Measurements from ENCODE around the gene RHOF. TPM values are rescaled to one million over a fixed set of nuclear protein-coding genes. Genes with fewer than 3 reads are reported as not detected.

RHOF gene
- total RNA-seq, 4 donors from 2014 or later, result 22.8 to 105 (median 69.9) TPM

GRCh38 chr12:121812921-121813896 is 19.7 kb upstream of the RHOF start:
- WGBS, 2 donors, result 55 to 62% methylated on average over 25 of the region's 25 CpGs
- no peaks in the 10 kb centered on the region for H3K9me3 ChIP-seq
- H3K27me3 ChIP-seq, result no peaks in the 10 kb centered on the region
- H3K4me3 ChIP-seq (replicated peaks in 1 of 3), result peak overlapping the region in 1 of 3 donors; percentile 36
- H3K4me1 ChIP-seq, result peaks cover 15 to 33% of the 10 kb centered on the region in 2 donors
- H3K36me3 ChIP-seq, result peaks cover 47 to 58% of the 10 kb centered on the region in 2 donors
- no peak overlapping the region for H3K27ac ChIP-seq
- TF ChIP-seq POLR2A (IDR thresholded peaks at IDR 0.05), result no peak
- no peak for TF ChIP-seq CTCF (IDR thresholded peaks at IDR 0.05)
- DNase-seq, result no peak
- intact Hi-C loops (cut with DNase I), result loop anchor here (2.0 to 5.0 kb wide), 2 partner anchors 18 to 116 kb away; no protein-coding TSS in a partner anchor

GRCh38 chr12:121812320-121812871 is 18.9 kb upstream of the RHOF start:
- peak overlapping the region; percentile 7 to 36 (median 27) for H3K4me3 ChIP-seq (replicated peaks in 1 of 3)
- peaks cover 15 to 35% of the 10 kb centered on the region in 2 donors for H3K4me1 ChIP-seq
- intact Hi-C loops (cut with DNase I), result loop anchor here (2.0 to 5.0 kb wide), 2 partner anchors 18 to 115 kb away; no protein-coding TSS in a partner anchor
- no peaks in the 10 kb centered on the region for H3K9me3 ChIP-seq
- peak; percentile 84 to 86 for DNase-seq
- peak in 1 of 6 experiments; percentile 42 for TF ChIP-seq CTCF (IDR thresholded peaks at IDR 0.05)
- peak in 1 of 2 donors; percentile 58 for TF ChIP-seq POLR2A (IDR thresholded peaks at IDR 0.05)
- 19 to 26% methylated on average over 13 to 16 of the region's 26 CpGs for WGBS, 2 donors
- peaks cover 39 to 53% of the 10 kb centered on the region in 2 donors for H3K36me3 ChIP-seq
- no peaks in the 10 kb centered on the region for H3K27me3 ChIP-seq
- H3K27ac ChIP-seq, result peak overlapping the region in 2 of 3 donors; percentile 59 to 69

- DNase-seq, result peak; percentile 81
These were observed 18.2 kb upstream of the RHOF start for GRCh38 chr12:121811434-121812319.

More at GRCh38 chr12:121811434-121812319, 18.2 kb upstream of the RHOF start:
- intact Hi-C loops (cut with DNase I), result loop anchor here (2.0 to 5.0 kb wide), 2 partner anchors 17 to 114 kb away; no protein-coding TSS in a partner anchor
- peak overlapping the region; percentile 7 to 36 (median 27) for H3K4me3 ChIP-seq (replicated peaks in 1 of 3)
- peaks cover 20 to 42% of the 10 kb centered on the region in 2 donors for H3K4me1 ChIP-seq
- H3K9me3 ChIP-seq, result no peaks in the 10 kb centered on the region
- peaks cover 39 to 45% of the 10 kb centered on the region in 2 donors for H3K36me3 ChIP-seq
- TF ChIP-seq CTCF (IDR thresholded peaks at IDR 0.05), result peak; percentile 72 to 100 (median 98)
- no peak for TF ChIP-seq POLR2A (IDR thresholded peaks at IDR 0.05)
- no peaks in the 10 kb centered on the region for H3K27me3 ChIP-seq
- WGBS, 2 donors, result 0 to 5% methylated on average over 4 to 7 of the region's 46 CpGs
- peak overlapping the region in 2 of 3 donors; percentile 59 to 69 for H3K27ac ChIP-seq
